ENCODE measurements around the gene ANO4.

Gene ANO4

DNA sequence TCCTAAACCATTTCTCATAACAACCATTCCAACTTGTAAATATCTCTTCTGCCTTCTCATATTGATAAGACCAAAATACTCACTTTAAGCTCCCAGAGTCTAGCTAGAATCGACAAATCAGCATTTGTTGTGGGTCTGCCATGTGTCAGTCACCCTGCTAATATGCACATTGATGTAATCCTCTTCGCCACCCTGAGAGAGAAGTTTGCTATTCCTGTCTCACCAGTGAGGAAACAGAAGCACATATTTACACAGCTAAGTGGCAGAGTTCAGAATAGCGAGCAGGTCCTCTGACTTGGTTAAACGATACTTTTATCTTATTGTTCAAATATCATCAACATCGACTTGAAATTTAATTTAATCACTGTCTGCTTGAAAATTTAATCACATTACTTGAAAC, 142.1 kb downstream of the ANO4 start:
- no peak overlapping the region for H3K4me3 ChIP-seq (ENCODE audit: low read depth, low read length)

DNA sequence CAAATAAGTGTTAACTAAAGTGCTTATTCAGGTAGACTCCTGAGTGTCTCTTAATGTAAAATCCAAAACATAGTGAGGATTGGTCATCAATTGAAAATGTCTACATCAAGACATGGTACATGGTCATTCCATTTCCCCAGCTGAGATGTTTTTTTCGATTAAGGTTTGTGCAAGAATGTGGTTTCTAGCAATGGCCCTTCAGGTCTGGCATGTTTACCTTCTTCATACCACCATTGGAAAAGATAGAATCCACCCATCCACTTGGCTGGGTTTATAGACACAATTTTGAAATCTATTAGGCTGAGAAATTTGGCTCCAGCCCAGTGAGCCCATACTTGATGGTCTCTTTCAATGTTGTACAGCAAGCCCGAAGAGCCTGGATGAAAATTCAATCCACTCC, 145.9 kb downstream of the ANO4 start:
- no peak overlapping the region for H3K4me3 ChIP-seq (ENCODE audit: low read depth, low read length)

- H3K4me3 ChIP-seq (ENCODE audit: low read depth, low read length): no peak overlapping the region
These were observed 148.6 kb downstream of the ANO4 start for GRCh38 chr12:100942984-100943749.

- H3K4me3 ChIP-seq (ENCODE audit: low read depth, low read length): no peak overlapping the region
These were observed 157.2 kb downstream of the ANO4 start for GRCh38 chr12:100951756-100952155.

- H3K4me3 ChIP-seq (ENCODE audit: low read depth, low read length): no peak overlapping the region
These were observed 158.6 kb downstream of the ANO4 start for GRCh38 chr12:100953217-100953616.

GRCh38 chr12:100953677-100954076, 159.1 kb downstream of the ANO4 start:
- no peak overlapping the region for H3K4me3 ChIP-seq (ENCODE audit: low read depth, low read length)

GRCh38 chr12:100954118-100954517, 159.5 kb downstream of the ANO4 start:
- H3K4me3 ChIP-seq (ENCODE audit: low read depth, low read length): no peak overlapping the region

DNA sequence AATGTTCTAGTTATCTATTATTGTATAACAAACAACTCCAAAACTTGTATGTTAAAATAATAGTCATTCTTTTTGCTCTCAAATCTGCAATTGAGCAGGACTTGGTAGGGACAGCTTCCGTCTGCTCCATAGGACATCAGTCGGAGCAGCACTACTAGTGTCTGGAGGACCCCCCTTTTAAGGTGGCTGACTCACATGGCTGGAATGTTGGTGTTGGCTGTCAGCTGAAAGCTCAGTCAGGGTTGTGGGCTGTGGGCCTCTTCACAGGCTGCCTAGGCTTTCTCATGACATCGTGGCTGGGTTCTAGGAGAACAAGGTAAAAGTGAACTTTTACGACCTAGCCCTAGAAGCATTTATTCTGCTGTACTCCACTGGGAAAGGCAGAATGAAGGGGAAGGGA, 160.6 kb downstream of the ANO4 start:
- no peak overlapping the region for H3K4me3 ChIP-seq (ENCODE audit: low read depth, low read length)

DNA sequence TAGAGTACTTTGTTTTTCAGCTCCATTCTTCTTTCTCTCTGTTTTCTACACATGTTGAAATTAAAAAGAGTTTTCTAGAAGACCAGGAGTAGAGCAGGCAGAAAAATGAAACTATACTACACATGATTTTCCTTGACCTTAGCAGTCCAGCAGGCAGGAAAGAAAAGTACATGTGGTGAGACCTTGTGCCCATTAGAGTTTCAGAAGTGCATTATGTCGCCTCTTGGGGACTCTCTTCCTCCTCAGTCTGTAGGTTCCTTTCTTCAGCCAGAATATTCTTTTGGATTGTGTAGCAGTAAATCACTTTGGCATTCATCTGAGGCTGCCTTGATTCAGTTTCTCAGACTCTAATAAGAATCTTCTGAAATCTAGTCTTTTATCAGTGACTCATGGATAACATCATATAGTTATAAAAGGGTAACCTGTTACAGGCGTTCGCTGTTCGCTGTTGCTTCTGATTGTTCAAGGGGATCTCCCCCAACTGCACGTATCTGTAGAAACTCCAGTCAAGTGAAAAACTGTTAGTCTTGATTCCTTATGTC, 161.8 kb downstream of the ANO4 start:
- no peak overlapping the region for H3K4me3 ChIP-seq (ENCODE audit: low read depth, low read length)

DNA sequence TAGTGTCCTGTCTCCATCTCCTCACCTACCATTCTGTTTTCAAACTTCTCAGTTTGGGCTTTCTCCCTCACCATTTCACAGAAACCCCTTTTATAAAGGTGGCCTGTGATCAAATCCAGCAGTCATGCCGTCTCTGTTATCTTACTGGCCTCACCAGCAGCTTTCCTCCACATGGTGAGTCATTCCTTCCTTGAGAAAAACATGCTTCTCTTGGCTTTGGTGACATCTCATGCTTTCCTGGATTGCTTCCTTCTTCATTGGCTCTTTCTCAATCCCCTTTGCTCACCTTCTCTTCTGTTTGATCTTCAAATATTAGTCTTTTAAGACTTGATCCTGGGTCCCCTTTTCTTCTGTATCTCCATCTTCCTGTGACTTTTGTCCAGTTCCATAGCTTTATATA, 164.9 kb downstream of the ANO4 start:
- no peak overlapping the region for H3K4me3 ChIP-seq (ENCODE audit: low read depth, low read length)

DNA sequence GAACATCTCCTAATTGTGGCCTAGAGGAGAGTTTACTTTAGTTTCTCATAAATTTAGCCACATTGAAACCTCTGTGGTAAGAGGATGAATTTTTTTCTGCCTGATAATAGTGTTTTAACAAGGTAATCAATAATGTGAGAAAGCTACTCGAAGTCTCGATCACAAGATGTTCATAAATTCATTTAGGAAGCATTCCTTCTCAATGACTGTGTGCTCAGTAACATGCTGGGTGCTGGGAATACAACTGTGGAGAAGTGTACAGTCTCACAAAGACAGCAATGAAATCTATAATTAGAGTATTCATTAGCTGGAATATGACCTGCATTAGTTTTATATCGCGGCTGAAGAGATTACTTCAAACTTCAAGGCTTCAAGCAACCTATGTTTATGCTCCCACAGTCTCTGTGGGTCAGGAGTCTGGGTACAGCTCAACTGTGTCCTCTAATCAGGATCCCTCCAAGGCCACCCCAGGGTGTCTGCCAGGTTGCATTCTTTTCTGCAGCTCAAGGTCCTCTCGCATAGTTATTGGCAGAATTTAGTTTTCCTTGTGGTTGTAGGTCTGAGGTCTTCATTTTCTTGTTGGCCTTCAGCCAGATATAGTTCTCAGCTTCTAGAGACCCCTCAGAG, 167.6 kb downstream of the ANO4 start:
- H3K4me3 ChIP-seq (ENCODE audit: low read depth, low read length): no peak overlapping the region

GRCh38 chr12:100963381-100963780, 168.8 kb downstream of the ANO4 start:
- H3K4me3 ChIP-seq (ENCODE audit: low read depth, low read length): no peak overlapping the region

GRCh38 chr12:100964028-100964427, 169.5 kb downstream of the ANO4 start:
- no peak overlapping the region for H3K4me3 ChIP-seq (ENCODE audit: low read depth, low read length)

- H3K4me3 ChIP-seq (ENCODE audit: low read depth, low read length): no peak overlapping the region
These were observed 172.6 kb downstream of the ANO4 start for GRCh38 chr12:100967189-100967588.

DNA sequence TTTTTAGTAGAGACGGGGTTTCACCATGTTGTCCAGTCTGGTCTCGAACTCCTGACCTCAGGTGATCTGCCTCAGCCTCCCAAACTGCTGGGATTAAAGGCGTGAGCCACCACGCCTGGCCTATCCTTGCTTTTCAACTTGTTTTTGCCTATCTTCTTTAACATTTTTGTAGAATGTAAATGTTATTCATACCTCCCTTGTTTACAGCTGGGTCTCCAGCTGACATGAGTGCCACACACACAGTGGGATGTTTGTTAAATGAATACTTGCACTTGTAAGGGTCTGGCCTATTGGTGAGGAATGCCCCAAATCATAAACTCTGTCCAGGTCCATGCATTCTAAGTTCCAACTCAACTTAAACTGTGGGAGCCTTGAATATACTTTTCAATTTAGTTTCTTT, 176.3 kb downstream of the ANO4 start:
- no peak overlapping the region for H3K4me3 ChIP-seq (ENCODE audit: low read depth, low read length)

- H3K4me3 ChIP-seq (ENCODE audit: low read depth, low read length): no peak overlapping the region
These were observed 177.5 kb downstream of the ANO4 start for GRCh38 chr12:100972121-100972520.

- no peak overlapping the region for H3K4me3 ChIP-seq (ENCODE audit: low read depth, low read length)
These were observed 179.8 kb downstream of the ANO4 start for GRCh38 chr12:100974341-100974740.

- no peak overlapping the region for H3K4me3 ChIP-seq (ENCODE audit: low read depth, low read length)
These were observed 180.2 kb downstream of the ANO4 start for GRCh38 chr12:100974747-100975146.

- no peak overlapping the region for H3K4me3 ChIP-seq (ENCODE audit: low read depth, low read length)
These were observed 182.2 kb downstream of the ANO4 start for GRCh38 chr12:100976735-100977134.

DNA sequence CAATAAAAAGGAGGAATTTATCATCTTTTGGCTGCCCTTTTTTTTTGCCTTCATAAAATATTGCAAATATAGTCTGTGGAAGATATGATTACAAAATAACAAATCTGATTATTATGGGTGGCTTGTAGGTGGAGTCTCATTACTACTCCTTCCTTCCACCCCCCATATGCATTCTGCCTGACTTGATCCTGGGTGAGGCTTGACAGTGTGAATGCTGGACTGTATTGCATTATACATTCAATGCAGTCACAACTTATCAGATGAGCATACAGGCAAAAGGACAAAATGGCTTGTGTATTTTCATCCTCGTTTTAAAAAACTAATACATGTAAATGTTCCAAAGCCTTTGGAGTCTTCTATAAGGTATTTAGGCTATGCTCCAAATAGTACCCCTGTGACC, 186.3 kb downstream of the ANO4 start:
- H3K4me3 ChIP-seq (ENCODE audit: low read depth, low read length): no peak overlapping the region

- no peak overlapping the region for H3K4me3 ChIP-seq (ENCODE audit: low read depth, low read length)
These were observed 188.1 kb downstream of the ANO4 start for GRCh38 chr12:100982511-100983183.

- H3K4me3 ChIP-seq (ENCODE audit: low read depth, low read length): no peak overlapping the region
These were observed 190.2 kb downstream of the ANO4 start for GRCh38 chr12:100984796-100985195.
